NCI-H2196 (cell line): ENCODE results near the gene TPM4.
"Not testable (repeated sequence)": the region's sequence is repeated elsewhere in the genome, so short reads cannot be mapped to it uniquely, and the experiment has no call there.

ENCODE experiments used
- DNase-seq: peaks from one replicate; lab custom pipeline; 2025; ENCODE audit not compliant: unreplicated experiment; lab: John Stamatoyannopoulos, UW

The TPM4 gene

DNA sequence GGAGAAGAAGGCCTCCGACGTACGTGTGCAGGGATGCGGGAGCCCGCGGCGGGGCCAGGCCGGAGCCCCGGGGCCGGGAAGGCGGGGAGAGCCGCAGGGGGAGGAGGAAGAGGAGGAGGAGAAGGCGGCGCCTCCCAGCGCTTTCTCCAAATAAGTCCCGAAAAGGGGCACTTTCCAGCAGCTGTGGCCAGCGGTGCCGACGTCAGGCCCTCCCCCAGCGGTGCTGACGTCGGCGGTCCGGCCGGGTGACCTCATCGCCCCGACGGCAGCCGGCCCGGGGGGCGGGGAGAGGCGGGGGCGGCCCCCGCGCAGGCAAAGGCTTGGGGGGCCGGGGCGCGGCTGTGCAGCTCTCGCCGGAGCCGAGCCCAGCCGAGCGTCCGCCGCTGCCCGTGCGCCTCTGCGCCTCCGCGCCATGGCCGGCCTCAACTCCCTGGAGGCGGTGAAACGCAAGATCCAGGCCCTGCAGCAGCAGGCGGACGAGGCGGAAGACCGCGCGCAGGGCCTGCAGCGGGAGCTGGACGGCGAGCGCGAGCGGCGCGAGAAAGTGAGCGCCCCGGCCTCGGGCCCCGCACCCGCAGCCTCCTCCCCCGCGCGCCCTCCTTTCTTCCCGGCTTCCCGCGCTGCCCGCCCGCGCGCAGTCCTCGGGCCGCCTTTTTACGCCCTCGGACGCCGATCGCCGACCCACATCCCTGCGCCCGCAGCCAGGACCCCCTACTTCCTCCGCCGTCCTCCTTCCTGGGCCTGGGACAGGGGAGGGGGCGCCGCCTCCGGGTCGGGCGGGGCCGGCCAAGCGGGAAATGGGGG is at the start of gene TPM4:
TSS of gene TPM4 (plus strand) at position 342 of the 804 bp plus-strand sequence. CDS start at position 413, 71 bp downstream.
- peak; percentile 80 for DNase-seq

DNA sequence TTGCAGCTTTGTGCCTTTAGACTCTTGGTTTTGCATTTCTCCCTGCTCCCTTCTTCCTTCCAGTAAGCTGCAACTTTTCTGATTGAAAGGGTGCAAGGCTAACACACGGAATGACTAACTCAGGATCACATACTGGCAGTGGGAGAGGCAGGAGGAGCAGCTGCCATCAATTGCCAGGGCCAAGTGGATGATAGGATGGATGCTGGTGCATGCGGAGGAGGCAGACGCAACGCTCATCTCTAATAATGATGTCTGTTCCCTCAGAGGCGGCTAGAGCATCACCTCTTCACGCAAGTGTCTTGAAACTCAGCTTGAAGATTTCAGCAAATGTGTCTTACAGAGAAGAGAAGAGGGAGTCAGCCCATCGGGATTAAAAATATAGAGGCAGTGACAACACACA is 49.5 kb upstream of the TPM4 start:
- no peak for DNase-seq

DNA sequence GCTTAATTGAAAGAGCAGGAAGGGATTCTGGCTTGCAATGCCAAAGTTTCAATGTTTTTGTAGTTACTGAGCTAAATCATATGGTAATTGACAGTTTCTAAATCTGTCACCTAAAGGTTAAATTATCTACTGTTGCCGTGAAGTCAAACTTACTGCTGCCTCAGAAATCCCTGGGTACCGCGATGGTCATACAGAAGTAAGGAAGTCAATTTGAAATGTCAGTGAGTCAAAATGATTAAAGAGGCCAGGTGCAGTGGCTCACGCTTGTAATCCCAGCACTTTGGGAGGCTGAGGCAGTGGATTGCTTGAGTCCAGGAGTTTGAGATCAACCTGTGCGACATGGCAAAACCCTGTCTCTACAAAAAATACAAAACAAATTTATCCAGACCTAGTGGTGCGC is 48.8 kb upstream of the TPM4 start:
- DNase-seq: no peak

DNA sequence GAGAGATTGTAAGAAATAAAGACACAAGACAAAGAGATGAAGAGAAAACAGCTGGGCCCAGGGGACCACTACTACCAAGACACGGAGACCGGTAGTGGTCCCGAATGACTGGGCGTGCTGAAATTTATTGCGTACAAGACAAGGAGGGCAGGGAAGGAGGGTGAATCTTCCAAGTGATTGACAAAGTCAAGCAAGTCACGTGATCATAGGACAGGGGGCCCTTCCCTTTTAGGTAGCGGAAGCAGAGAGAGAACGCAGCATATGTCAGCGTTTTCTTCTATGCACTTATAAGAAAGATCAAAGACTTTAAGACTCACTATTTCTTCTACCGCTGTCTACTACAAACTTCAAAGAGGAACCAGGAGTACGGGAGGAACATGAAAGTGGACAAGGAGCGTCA is 46.1 kb upstream of the TPM4 start:
- DNase-seq: not testable (repeated sequence)

DNA sequence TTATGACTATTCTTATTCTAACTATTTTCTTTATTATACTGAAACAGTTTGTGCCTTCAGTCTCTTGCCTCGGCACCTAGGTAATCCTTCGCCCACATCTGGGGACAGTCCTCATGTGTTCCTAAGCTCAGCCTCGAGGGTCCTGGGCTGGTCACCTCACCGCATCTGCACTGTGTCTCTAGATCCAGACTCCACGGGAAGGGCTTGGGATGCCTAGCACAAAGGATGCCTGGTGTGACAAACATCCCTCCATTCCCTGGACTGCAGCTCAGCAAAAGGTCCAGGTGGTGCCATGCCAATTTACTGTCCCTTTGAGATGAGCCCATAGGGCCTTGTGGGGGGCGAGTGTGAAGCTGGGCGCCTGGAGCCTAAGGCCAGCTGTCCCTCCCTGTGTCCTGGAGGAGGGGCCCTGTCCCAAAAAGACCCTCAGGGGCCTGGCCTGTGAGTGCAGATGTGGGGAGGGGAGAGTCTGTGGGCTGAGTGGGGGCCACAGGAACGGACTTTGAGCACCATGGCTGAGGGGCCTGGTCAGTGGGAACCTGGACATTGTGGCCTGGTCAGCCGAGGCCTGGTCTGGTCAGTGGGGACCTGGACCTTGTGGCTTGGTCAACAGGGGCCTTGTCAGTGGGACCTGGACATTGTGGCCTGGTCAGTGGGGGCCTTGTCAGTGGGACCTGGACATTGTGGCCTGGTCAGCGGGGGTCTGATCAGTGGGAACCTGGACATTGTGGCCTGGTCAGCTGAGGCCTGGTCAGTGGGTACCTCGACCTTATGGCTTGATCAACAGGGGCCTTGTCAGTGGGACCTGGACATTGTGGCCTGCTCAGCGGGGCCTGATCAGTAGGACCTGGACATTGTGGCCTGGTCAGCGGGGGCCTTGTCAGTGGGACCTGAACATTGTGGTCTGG is 45.1 kb upstream of the TPM4 start:
- no peak for DNase-seq

DNA sequence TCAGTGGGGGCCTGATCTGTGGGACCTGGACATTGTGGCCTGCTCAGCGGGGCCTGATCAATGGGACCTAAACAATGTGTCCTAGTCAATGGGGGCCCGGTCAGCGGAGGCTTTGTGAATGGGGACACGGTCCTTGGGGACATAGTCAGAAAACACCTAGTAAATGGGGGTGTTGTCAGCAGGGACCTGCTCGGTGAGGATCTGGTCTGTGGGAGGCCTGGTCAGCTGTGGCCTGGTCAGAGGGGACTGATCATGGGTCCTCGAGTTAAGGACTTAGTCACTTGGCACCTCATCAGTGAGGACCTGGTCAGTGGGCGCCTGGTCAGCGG is 44.5 kb upstream of the TPM4 start:
- no peak for DNase-seq

DNA sequence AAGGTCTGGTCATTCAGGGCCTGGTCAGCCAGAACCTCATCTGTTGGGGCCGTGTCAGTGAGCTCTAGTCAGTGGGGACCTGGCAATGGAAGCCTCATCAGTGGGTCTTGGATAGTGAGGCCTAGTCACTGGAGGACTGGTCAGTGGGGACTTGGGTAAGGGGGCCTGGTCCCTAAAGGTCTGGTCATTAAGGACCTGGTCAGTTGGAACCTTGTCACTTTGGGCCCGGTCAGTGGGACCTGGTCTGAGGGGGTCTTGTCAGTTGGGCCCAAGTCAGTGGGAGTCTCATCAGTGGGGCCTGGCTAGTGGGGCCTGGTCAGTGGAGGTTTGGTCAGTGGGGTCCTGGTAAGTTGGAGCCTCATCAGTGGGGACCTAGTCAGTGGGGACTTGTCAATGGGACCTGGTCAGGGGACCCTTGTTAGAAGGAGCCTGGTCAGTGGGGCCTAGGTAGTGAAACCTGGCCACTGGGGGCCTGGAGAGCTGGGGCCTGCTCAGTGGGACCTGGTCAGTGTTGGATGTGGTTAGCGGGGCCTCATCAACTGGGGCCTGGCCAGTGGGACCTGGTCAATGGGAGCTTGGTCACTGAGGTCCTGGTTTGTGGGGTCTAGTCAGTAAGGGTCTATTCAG is 43.7 kb upstream of the TPM4 start:
- DNase-seq: no peak

DNA sequence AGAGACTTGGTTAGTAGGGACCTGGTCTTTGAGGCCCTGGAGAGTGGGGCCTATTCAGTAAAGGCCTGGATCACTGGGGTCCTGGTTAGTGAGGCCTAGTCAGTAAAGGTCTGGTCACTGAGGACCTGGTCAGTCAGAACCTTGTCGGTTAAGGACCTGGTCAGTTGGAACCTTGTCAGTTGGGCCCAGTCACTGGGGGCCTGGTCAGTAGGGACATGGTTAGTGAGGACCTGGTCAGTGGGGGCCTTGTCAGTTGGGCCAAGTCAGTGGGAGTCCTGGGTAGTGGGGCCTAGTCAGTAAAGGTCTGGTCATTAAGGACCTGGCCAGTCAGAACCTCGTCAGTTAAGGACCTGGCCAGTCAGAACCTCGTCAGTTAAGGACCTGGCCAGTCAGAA is 43.2 kb upstream of the TPM4 start:
- no peak for DNase-seq

DNA sequence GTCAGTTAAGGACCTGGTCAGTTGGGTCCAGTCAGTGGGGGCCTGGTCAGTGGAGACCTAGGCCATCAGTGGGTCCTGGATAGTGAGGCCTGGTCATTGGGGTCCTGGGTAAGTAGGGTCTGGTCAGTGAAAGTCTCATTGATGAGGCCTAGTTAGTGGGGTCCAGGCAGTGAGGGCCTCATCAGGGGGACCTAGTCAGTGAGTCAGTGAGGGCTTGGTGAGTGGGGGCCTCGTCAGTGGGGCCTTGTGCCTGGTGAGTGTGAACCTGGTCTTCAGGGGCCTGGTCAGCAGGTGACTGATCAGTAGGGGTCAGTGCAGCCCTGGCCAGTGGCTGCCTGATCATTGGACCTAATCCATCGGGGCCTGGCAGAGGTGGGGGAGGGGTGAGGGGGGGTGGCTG is 42.6 kb upstream of the TPM4 start:
- no peak for DNase-seq

DNA sequence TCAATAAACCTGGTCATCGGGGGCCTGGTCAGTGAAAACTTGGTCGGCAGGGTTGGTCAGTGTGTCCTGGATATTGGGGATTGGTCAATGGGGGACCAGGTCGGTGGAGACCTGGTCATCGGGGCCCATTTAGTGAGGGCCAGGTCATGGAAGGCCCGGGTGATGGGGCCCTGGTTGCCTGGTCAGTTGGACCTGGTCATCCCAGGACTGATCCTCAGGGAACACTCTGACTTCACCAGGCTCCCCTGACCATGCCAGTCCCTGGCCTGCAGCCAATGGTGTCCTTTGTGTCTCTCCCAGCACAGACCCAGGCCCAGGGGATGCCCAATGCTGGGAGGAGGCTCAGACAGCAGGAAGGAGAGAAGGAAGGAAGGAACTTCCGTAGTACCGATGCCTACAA is 42.1 kb upstream of the TPM4 start:
- no peak for DNase-seq

DNA sequence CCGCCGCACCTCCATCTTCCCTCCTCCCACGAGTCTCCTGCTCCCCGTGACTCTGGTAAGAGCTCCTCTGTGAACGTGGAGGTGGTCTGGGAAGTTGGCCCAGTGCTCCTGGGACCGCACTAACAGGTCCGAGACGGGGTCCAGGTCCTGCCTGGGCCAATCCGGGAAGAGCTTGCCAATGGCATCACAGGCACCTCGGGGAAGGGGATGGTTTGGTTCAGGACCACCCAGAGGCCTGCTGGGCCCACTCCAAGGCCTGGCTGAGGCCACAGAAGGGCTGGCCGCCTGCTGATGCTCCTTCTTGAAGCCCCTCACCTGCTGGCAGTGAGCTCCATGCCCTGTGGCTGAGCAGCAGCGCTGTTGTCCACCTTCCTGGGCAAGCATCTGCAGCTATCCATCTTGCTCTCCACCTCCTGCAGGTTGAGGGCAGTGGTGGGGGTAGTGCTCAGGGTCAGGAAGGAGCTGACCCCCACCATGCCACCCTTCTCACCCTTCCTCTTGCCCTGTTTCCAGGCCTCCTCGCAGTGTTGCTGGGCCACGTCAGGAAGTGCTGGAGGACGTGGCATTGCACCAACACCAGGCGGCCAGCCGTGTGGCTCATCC is 41.2 kb upstream of the TPM4 start:
- DNase-seq: no peak

DNA sequence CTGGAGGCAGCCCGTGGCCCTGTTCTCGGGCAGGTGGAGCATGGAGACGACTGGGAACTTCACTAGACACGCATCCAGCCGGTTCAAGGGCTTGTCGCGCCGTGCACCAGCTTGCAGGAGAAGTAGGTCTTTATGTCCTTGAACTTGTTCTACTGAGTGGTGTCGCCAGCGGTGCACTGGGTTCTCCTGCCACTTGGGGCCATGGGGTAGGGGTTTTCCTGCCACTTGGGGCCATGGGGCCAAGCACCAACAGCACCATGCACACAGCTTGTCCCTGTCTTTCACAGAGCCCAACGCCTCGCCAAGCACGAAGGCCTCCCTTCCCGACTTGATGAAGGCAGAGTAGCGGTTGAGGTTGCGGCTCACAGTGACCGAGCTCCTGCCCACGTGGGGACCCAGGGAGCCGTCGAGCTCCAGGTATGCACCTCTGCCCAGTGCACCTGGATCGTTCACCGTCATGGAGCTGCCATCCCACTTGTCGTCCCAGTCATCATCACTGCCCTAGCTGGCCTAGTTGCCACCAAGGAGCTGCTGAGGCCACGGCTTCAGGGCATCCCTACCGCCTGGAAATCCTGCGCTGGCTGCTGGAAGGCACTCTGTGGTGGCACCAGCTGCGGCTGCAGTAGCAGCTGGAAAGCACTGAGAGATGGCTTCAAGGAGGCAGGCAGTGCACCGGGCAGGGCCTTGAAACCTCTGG is 40.5 kb upstream of the TPM4 start:
- no peak for DNase-seq

DNA sequence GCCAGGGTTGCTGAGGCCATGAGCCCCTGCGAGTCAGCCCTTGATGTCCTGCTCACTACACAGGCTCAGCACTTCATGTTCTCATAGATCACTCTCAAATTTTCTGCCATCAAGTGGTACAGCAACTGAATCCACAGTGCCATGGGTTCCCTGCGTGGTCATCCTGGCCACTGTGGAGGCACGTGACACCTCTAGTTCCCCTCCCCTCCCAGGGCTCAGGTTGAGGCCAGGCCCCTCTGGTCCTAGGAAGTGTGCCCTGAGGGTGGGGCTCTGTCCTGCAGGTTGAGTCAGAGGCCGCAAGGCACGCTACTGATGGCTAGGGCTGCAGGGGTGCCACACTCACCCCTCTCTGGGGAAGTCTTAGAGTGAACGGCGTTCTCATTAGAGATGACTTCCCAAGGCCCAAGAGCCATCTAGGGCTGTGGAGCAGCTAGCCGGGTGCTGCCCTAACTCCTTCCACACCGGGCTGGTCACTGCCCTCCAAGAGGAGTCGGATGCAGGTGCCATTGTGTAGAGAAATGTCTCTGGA is 39.8 kb upstream of the TPM4 start:
- no peak for DNase-seq

DNA sequence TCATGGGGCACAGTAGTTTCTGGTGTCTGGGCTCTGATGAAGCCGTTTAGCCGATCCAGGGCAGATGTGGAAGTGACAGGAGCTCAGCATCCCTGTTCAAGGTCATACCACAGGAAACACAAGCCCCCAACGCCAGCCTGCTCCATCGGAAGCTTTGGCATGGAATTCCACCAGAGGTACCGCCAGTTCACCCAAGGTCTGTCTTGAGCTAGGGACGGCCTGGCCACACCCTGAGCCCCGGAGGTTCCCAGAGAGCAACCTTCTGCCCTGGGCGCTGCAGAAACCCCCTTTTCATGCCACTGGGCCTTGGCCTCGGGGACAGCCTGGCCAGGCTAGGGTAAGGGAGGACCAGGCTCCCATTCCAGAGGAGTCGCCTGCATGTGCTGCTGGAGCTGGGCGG is 39.4 kb upstream of the TPM4 start:
- no peak for DNase-seq

DNA sequence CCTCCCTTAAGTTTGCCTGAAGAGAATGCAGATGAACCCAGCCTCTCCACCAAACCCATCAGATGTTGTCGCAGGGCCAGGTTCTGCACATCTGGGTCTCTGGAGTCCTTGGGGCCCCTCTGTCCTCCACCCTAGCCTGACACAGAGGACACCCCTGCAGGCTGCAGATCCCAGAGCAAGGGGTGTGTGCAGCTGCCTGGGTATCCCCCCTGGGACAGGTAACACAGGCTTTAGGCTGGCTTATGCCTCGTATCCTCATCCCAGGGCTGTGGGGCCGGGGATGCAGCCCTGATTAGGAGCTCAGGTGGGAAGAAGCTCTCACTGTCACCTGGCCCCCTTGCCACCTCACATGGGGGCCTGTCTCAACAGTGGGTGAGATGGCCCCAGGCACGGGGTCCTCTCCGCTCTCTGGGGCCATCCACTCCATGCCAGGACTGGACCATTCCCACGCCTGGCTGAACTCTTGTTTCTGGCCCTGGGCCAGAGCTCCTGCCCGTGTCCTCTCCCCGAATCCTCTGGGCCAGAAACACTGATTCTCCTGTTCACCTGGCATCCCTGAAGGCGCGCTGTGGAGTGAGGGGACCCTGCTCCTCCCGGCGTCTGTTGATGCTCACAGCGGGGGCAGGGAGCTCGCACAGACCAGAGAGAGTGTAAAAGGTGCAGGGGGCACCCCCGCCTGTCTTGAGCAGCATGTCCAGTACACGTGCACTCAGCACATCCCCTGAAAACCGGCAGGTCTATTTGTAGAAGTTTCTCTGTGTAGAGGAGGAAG is 38.7 kb upstream of the TPM4 start:
- DNase-seq: no peak

DNA sequence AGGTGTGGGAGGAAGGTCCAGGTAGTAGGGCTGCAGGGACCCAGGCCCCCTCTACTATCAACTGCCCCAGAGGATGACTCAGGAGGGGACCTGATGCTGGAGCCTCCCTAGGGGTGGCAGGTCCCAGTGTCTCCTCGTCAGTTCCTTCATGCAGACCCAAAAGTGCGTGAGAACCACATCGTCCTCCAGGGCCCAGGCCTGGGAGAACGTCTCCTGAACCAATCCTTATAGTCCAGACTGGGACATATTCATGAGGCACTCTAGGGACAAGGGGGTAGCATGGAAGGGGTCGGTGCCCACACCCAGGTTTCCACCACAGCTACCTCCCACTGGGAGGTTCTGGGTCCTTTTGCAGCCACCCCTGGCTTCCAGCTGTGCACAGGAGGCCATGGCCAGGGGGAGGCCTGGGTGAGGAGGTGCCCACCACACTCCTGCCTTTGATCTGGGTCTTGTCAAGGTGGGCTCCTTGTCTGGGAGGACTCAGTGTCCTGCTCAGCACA is 38.0 kb upstream of the TPM4 start:
- DNase-seq: no peak

DNA sequence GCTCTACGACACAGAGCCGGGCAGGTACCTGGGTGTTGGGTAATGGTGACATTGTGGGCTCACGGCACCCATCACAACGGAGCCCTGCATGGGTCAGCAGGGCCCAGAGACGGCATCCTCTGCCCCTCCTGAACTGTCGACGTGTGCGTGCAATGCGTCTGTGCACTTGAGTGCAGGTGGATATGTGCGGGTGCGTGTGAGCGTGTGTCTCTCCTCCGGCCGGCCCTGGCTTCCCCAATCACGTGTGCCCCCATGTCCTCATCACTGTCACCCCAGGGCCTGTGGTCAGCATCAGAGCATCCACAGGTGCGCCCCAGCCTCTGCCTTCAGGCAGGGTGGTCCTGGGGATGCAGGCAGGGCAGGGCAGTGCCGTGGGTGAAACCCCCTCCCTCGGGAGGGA is 37.2 kb upstream of the TPM4 start:
- no peak for DNase-seq

DNA sequence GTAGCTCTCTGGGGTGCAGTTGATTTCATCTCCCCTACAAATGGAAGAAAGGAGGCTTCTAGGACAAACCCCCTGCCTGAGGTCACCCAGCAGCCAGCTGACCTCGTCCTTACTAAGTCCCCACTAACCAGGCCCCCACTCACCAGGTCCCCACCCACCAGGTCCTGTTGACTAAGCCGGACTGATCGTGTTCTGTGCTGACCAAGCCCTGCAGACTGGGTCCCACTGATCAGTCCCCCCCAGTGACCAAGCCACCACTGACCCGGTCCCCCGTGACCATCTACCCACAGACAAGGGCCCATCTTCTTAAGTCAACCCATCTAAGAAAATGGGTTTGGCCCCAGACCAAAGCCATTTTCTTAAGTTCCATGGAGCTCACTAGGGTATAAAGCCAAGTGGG is 36.8 kb upstream of the TPM4 start:
- no peak for DNase-seq

DNA sequence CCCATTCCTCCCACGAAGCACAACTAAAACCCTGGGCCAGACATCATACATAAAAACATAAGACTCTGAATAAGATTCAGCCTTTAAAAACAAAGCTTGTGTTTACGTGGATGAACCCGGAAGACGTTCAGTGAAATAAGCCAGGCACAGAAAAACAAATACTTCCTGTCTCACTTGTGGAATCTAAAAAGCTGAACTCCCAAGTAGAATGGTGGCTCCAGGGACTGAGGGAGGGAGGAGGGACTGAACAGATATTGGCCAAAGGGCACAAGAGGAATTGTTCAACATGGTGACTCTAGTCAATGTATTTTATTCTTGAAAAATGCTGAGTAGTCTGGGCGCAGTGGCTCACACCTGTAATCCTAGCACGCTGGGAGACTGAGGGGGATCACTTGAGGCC is 35.7 kb upstream of the TPM4 start:
- no peak for DNase-seq
